K562 (cell line): ENCODE data around the gene FUT6. TPM values are rescaled to one million over a fixed set of nuclear protein-coding genes. Genes with fewer than 3 reads are reported as not detected.
A peak's percentile ranks its signal among the peaks of the same experiment; 100 is the strongest.

Experiments used
- E2F4 ChIP-seq: sonication (generic); formaldehyde crosslinking; IDR thresholded peaks from 2 replicates; pipeline ENCODE4 v1.8.0; 2022; ENCODE audit warnings: mild to moderate bottlenecking, low read depth, missing genetic modification reagents
- EHMT2 ChIP-seq: fragments of 450-650 bp; IDR thresholded peaks from 2 replicates; pipeline ENCODE4 v1.6.1; 2018; ENCODE audit warnings: antibody characterized with exemption
- HMGXB4 ChIP-seq: sonication (generic); formaldehyde crosslinking; IDR thresholded peaks from 2 replicates; pipeline ENCODE4 v1.8.1; 2023; ENCODE audit warnings: mild to moderate bottlenecking, missing genetic modification reagents
- HNRNPK ChIP-seq: fragments of 200-400 bp; formaldehyde crosslinking; IDR thresholded peaks from one replicate; pipeline ENCODE4 v1.6.1; 2018; ENCODE audit warnings: mild to moderate bottlenecking, low read depth, low read length; ENCODE audit not compliant: poor library complexity, severe bottlenecking
- HNRNPL ChIP-seq: fragments of 200-400 bp; formaldehyde crosslinking; IDR thresholded peaks from 2 replicates; pipeline ENCODE4 v1.6.1; 2017; ENCODE audit warnings: low read depth, mild to moderate bottlenecking, low read length
- KLF6 ChIP-seq: fragments of 250-450 bp; sonication (Bioruptor Pico); IDR thresholded peaks from 2 replicates; pipeline ENCODE4 v1.4.0; 2020; ENCODE audit warnings: mild to moderate bottlenecking, moderate library complexity, borderline replicate concordance
- MTA2 ChIP-seq: fragments of 450-650 bp; IDR thresholded peaks from 2 replicates; pipeline ENCODE4 v1.6.1; 2016; ENCODE audit warnings: low read depth
- NCOA6 ChIP-seq: fragments of 450-650 bp; IDR thresholded peaks from 2 replicates; pipeline ENCODE4 v1.6.1; 2017; ENCODE audit warnings: mild to moderate bottlenecking
- NFRKB ChIP-seq: fragments of 450-650 bp; IDR thresholded peaks from 2 replicates; pipeline ENCODE4 v1.6.1; 2016; ENCODE audit warnings: low read depth
- PHF20 ChIP-seq: fragments of 450-650 bp; IDR thresholded peaks from 2 replicates; pipeline ENCODE4 v1.6.1; 2018; ENCODE audit not compliant: partially characterized antibody
- POLR2G ChIP-seq: fragments of 200-400 bp; formaldehyde crosslinking; IDR thresholded peaks from 2 replicates; pipeline ENCODE4 v1.6.1; 2017; ENCODE audit warnings: low read depth, mild to moderate bottlenecking, antibody characterized with exemption, low read length, moderate library complexity
- PRMT5 ChIP-seq: sonication (generic); formaldehyde crosslinking; IDR thresholded peaks from 2 replicates; pipeline ENCODE4 v1.5.0; 2020; ENCODE audit warnings: missing genetic modification reagents
- PTTG1 ChIP-seq: fragments of 450-650 bp; IDR thresholded peaks from 2 replicates; pipeline ENCODE4 v1.6.1; 2016; ENCODE audit warnings: low read depth, mild to moderate bottlenecking, missing genetic modification characterization, missing compliant biosample characterization
- SNIP1 ChIP-seq: fragments of 450-650 bp; IDR thresholded peaks from 2 replicates; pipeline ENCODE4 v1.7.1; 2017; ENCODE audit warnings: low read depth, mild to moderate bottlenecking
- TFAM ChIP-seq: fragments of 250-450 bp; sonication (Bioruptor Pico); conservative IDR thresholded peaks from 2 replicates; pipeline ENCODE4 v1.5.0; 2021; ENCODE audit warnings: mild to moderate bottlenecking, moderate library complexity
- TGIF2 ChIP-seq: sonication (generic); formaldehyde crosslinking; IDR thresholded peaks from 2 replicates; pipeline ENCODE4 v1.8.1; 2022; ENCODE audit warnings: mild to moderate bottlenecking, missing genetic modification reagents, moderate library complexity
- XRCC4 ChIP-seq: IDR thresholded peaks from one replicate; pipeline ENCODE4 v1.6.1; 2011; ENCODE audit not compliant: insufficient read depth, insufficient read length; ENCODE audit errors: extremely low read depth
- ZBTB26 ChIP-seq: fragments of 450-650 bp; formaldehyde crosslinking; IDR thresholded peaks from 2 replicates; pipeline ENCODE4 v1.4.0; 2022; ENCODE audit warnings: missing genetic modification characterization
- ZKSCAN1 ChIP-seq: fragments of 150-350 bp; IDR thresholded peaks from 2 replicates; pipeline ENCODE4 v1.6.1; 2016; ENCODE audit warnings: low read depth, low read length
- ZNF197 ChIP-seq: fragments of 200-800 bp; sonication (Bioruptor generic); IDR thresholded peaks from 2 replicates; pipeline ENCODE4 v1.6.1; 2016; ENCODE audit warnings: low read depth, missing genetic modification characterization, missing compliant biosample characterization
- ZNF280A ChIP-seq: fragments of 450-650 bp; IDR thresholded peaks from 2 replicates; pipeline ENCODE4 v1.6.1; 2018; ENCODE audit warnings: mild to moderate bottlenecking, low read depth; ENCODE audit not compliant: partially characterized antibody
- ZNF316 ChIP-seq: fragments of 450-650 bp; IDR thresholded peaks from 2 replicates; pipeline ENCODE4 v1.6.1; 2016
- ZNF347 ChIP-seq: fragments of 450-650 bp; formaldehyde crosslinking; IDR thresholded peaks from 2 replicates; pipeline ENCODE4 v1.4.0; 2020; ENCODE audit warnings: low read depth, mild to moderate bottlenecking, moderate library complexity
- polyA plus RNA-seq, 8 experiments: library from polyadenylated mRNA; depleted of rRNA in 4 of 8; stranded (reverse) in 5 of 8; unstranded in 3 of 8; fragments of >200 nt; fragmentation: Nextera tagmentation in 2 of 8; fragmentation: Illumina TruSeq in 1 of 8; extraction: Ambion mirVana in 2 of 8; extraction: Trizol in 1 of 8; gene quantifications; 2 replicates each; pipeline versions ENCODE4 v1.2.1 to v1.2.3, GENCODE V29; 2011 to 2014; ENCODE audit warnings: inconsistent platforms in 1 of 8, missing spikeins in 1 of 8
- total RNA-seq, 7 experiments: library from RNA; depleted of rRNA in 6 of 7; stranded (reverse); fragments of >200 nt in 6 of 7; fragmentation: Illumina TruSeq in 2 of 7; extraction: Trizol in 2 of 7; gene quantifications; 2 replicates each; pipeline versions ENCODE4 v1.2.1 to v1.2.3, GENCODE V29; 2011 to 2021; ENCODE audit warnings: low replicate concordance in 1 of 7

The FUT6 gene
- total and polyA plus RNA-seq, 9 of the 15 experiments (the other 6 are each of a cell fraction or from before 2014, with no cell fraction given) = 0.04 TPM; not detected in 8

- no peak for TF ChIP-seq HNRNPK
- TF ChIP-seq MTA2 = peak; percentile 73
- peak; percentile 69; the same call in 1 of the 2 replicates for TF ChIP-seq E2F4 (CRISPR knock-in tag)
- peak; percentile 98 for TF ChIP-seq POLR2G
- no peak for TF ChIP-seq ZNF347
- no peak for TF ChIP-seq NCOA6
- TF ChIP-seq KLF6 = 0 out of 2 replicates have a peak, but pooled peaks have one; percentile 51
- TF ChIP-seq XRCC4 = no peak
- peak; percentile 87 for TF ChIP-seq PHF20
- TF ChIP-seq HNRNPL = no peak
- TF ChIP-seq NFRKB = peak; percentile 94
- peak; percentile 63 for TF ChIP-seq ZNF316
- no peak for TF ChIP-seq PTTG1
- TF ChIP-seq SNIP1 = no peak
- peak; percentile 30 for TF ChIP-seq ZKSCAN1
- no peak for TF ChIP-seq EHMT2
- TF ChIP-seq ZNF197 (CRISPR knock-in tag) = peak; percentile 94
- TF ChIP-seq PRMT5 = no peak
- peak; percentile 91; the same call in 1 of the 2 replicates for TF ChIP-seq HMGXB4 (CRISPR knock-in tag)
- peak; percentile 89 for TF ChIP-seq ZBTB26
- peak; percentile 100 for TF ChIP-seq TGIF2 (CRISPR knock-in tag)
- TF ChIP-seq TFAM (CRISPR knock-in tag) = no peak
- no peak for TF ChIP-seq ZNF280A
Measured at GRCh38 chr19:5790559-5791520, 48.7 kb downstream of the FUT6 start, which contains the start of gene DUS3L (continued).
